Adrenal gland (tissue), 5 donors: ENCODE data around the gene KCTD2.

Experiments used
- POLR2A ChIP-seq, 2 donors: fragments of 450-650 bp; IDR thresholded peaks; one replicate each; pipeline ENCODE4 v1.6.1; 2017; ENCODE audit warnings: antibody characterized with exemption in 2 of 2, mild to moderate bottlenecking in 2 of 2, moderate library complexity in 1 of 2
- TF ChIP-seq, protein P1 (sequence below), 6 experiments: fragments of 450-650 bp in 4 of 6; fragments of 200-600 bp in 2 of 6; sonication (generic) in 1 of 6; IDR thresholded peaks; 1 replicate in 5 of 6; 2 replicates in 1 of 6; pipeline versions ENCODE4 v1.5.1 to v1.8.0; 2016 to 2021; ENCODE audit warnings: antibody characterized with exemption in 6 of 6, mild to moderate bottlenecking in 2 of 6, moderate library complexity in 1 of 6
- donor health status: DM: no; HTN: no; CAD: no.

DNA sequence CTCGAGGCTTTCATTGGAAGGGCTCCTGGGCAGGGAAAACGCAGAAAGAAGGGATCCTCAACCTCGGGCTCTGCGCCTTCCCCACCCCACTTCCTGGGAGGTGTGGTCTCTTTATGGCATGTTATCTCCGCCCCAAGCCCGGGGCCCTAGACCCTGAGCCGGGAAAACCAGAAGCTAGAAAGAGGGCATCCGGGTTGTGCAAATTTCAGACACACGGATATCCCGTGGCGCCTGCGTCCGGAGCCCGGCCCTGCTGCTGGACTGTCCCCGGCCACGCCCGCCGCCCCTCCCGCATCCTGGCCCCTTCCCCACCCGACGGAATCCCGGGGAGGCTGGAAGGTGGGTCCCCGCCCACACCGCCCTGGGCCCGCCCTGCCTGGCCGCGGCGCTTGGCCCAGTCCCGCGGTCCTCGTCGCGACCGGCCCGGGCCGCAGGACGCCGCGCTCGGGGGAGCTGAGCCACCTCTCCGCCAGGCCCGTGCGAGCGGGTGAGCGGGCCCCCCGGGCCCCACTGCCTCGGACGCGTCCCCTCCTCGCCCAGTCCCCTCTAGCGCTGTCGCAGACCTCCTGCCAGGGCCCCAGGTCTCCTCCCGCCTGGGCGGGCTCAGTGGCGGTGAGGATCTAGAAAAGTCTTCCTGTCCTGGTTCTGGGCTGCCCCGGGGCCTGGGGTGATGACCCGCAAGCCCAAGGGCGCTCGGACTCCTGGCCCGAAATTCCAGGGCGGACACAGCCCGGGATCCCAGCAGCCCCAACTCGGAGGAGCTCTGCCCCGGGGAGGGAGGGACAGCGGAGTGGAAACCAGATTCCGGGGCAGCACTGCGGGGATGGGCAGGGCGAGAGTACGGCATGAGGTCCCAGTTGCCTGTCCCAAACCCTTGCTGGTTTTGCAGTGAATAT, 40.8 kb downstream of the KCTD2 start, which contains the start of gene SLC16A5:
- TF ChIP-seq, protein P1, sequence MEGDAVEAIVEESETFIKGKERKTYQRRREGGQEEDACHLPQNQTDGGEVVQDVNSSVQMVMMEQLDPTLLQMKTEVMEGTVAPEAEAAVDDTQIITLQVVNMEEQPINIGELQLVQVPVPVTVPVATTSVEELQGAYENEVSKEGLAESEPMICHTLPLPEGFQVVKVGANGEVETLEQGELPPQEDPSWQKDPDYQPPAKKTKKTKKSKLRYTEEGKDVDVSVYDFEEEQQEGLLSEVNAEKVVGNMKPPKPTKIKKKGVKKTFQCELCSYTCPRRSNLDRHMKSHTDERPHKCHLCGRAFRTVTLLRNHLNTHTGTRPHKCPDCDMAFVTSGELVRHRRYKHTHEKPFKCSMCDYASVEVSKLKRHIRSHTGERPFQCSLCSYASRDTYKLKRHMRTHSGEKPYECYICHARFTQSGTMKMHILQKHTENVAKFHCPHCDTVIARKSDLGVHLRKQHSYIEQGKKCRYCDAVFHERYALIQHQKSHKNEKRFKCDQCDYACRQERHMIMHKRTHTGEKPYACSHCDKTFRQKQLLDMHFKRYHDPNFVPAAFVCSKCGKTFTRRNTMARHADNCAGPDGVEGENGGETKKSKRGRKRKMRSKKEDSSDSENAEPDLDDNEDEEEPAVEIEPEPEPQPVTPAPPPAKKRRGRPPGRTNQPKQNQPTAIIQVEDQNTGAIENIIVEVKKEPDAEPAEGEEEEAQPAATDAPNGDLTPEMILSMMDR (IDR thresholded peaks at IDR 0.05) = no peak
- peak in 1 of 2 donors; percentile 32 for TF ChIP-seq POLR2A (IDR thresholded peaks at IDR 0.05)
